SK-N-SH treated with all-trans-retinoic acid at 6 μM for 48 hours (cell line): ENCODE measurements around the gene HESX1.

Experiments
- ARNTL ChIP-seq: fragments of 450-650 bp; formaldehyde crosslinking; IDR thresholded peaks from 2 replicates; pipeline ENCODE4 v1.5.0; 2020; ENCODE audit warnings: low read depth, mild to moderate bottlenecking, moderate library complexity, borderline replicate concordance
- CREB5 ChIP-seq: fragments of 250-450 bp; sonication (Bioruptor Pico); IDR thresholded peaks from 2 replicates; pipeline ENCODE4 v1.5.1; 2020; ENCODE audit warnings: low read depth, mild to moderate bottlenecking, moderate library complexity
- CSDC2 ChIP-seq: fragments of 250-450 bp; sonication (Bioruptor Pico); IDR thresholded peaks from 2 replicates; pipeline ENCODE4 v1.5.0; 2020; ENCODE audit warnings: mild to moderate bottlenecking, moderate library complexity
- ESRRG ChIP-seq: fragments of 250-450 bp; sonication (Bioruptor Pico); IDR thresholded peaks from 2 replicates; pipeline ENCODE4 v1.6.1; 2021; ENCODE audit warnings: mild to moderate bottlenecking
- PPARA ChIP-seq: fragments of 250-450 bp; sonication (Bioruptor Pico); IDR thresholded peaks from 2 replicates; pipeline ENCODE4 v1.5.0; 2020; ENCODE audit warnings: mild to moderate bottlenecking, borderline replicate concordance
- RARB ChIP-seq: fragments of 250-450 bp; sonication (Bioruptor Pico); IDR thresholded peaks from 2 replicates; pipeline ENCODE4 v1.8.0; 2021; ENCODE audit warnings: mild to moderate bottlenecking, moderate library complexity
- SNAI2 ChIP-seq: fragments of 250-450 bp; sonication (Bioruptor Pico); IDR thresholded peaks from 2 replicates; pipeline ENCODE4 v1.5.0; 2020; ENCODE audit warnings: mild to moderate bottlenecking, moderate library complexity
- TCF4 ChIP-seq: fragments of 250-450 bp; sonication (Bioruptor Pico); IDR thresholded peaks from 2 replicates; pipeline ENCODE4 v1.8.0; 2021; ENCODE audit warnings: mild to moderate bottlenecking, moderate library complexity, borderline replicate concordance
- TSHZ2 ChIP-seq: fragments of 250-450 bp; sonication (Bioruptor Pico); IDR thresholded peaks from 2 replicates; pipeline ENCODE4 v1.5.0; 2020; ENCODE audit warnings: mild to moderate bottlenecking, moderate library complexity
- ZC3H10 ChIP-seq: fragments of 250-450 bp; sonication (Bioruptor Pico); IDR thresholded peaks from 2 replicates; pipeline ENCODE4 v1.5.1; 2021; ENCODE audit warnings: mild to moderate bottlenecking, moderate library complexity
- ZFP3 ChIP-seq: fragments of 250-450 bp; sonication (Bioruptor Pico); IDR thresholded peaks from 2 replicates; pipeline ENCODE4 v1.5.0; 2020; ENCODE audit warnings: mild to moderate bottlenecking, moderate library complexity
- TF ChIP-seq, protein P1 (sequence below): fragments of 250-450 bp; sonication (Bioruptor Pico); IDR thresholded peaks from 2 replicates; pipeline ENCODE4 v1.8.0; 2020; ENCODE audit warnings: mild to moderate bottlenecking, moderate library complexity, borderline replicate concordance

- no peak for TF ChIP-seq SNAI2
- TF ChIP-seq, protein P1, sequence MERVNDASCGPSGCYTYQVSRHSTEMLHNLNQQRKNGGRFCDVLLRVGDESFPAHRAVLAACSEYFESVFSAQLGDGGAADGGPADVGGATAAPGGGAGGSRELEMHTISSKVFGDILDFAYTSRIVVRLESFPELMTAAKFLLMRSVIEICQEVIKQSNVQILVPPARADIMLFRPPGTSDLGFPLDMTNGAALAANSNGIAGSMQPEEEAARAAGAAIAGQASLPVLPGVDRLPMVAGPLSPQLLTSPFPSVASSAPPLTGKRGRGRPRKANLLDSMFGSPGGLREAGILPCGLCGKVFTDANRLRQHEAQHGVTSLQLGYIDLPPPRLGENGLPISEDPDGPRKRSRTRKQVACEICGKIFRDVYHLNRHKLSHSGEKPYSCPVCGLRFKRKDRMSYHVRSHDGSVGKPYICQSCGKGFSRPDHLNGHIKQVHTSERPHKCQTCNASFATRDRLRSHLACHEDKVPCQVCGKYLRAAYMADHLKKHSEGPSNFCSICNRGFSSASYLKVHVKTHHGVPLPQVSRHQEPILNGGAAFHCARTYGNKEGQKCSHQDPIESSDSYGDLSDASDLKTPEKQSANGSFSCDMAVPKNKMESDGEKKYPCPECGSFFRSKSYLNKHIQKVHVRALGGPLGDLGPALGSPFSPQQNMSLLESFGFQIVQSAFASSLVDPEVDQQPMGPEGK (CRISPR knock-in tag) = no peak
- TF ChIP-seq ZFP3 (CRISPR knock-in tag) = no peak
- TF ChIP-seq TCF4 (CRISPR knock-in tag) = no peak
- no peak for TF ChIP-seq ZC3H10 (CRISPR knock-in tag)
- TF ChIP-seq CSDC2 (CRISPR knock-in tag) = no peak
- no peak for TF ChIP-seq TSHZ2
- TF ChIP-seq PPARA (CRISPR knock-in tag) = no peak
- no peak for TF ChIP-seq CREB5
- TF ChIP-seq ESRRG (CRISPR knock-in tag) = no peak
- TF ChIP-seq RARB (CRISPR knock-in tag) = no peak
- no peak for TF ChIP-seq ARNTL (CRISPR knock-in tag)
These were observed 33.1 kb downstream of the HESX1 start for GRCh38 chr3:57166660-57167059.
